NCI-H1694 (cell line): ENCODE data around the gene MALRD1.
"Not testable (repeated sequence)": the region's sequence is repeated elsewhere in the genome, so short reads cannot be mapped to it uniquely, and the experiment has no call there.

Experiments used
- DNase-seq: peaks from one replicate; lab custom pipeline; 2025; lab: John Stamatoyannopoulos, UW

The MALRD1 gene

DNA sequence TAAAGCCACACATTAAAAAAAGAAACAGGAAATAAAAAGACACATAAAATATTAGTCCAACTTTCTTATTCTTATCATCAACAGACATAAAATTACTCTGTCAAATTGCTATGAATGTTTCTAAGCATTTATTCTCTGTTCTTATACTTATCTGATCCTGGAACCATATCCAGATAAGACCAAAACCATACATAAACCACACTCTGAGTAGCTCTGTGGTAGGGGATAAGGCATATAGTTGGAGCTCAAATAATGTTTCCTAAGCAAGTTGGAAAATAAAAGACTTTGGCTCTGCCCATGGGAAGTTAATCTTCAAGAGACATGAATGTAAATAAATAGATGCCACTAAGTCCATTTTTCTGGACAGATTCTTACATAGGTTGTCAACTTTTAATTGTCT, 664.6 kb downstream of the MALRD1 start:
- no peak for DNase-seq

GRCh38 chr10:19713800-19714525, 665.4 kb downstream of the MALRD1 start:
- no peak for DNase-seq

DNA sequence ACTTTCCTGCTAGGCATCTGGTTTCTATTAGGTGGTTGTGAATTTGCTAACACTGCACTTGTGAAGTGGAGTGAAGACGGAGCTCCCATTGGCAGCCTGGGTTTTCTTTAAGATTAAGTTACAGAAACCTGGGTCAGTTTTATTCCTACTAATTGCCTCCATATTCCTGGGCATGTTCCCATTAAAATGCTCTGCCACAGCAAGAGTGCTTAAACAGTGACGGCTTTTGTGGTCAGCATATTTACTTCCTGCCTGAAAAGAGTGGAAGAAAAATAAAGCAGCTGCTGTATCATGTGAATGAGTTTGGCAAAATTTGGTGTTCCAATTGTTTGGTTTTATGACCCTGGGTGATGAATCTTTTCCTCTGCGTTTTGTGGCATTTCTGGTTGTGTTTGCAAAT, 670.7 kb downstream of the MALRD1 start:
- no peak for DNase-seq

DNA sequence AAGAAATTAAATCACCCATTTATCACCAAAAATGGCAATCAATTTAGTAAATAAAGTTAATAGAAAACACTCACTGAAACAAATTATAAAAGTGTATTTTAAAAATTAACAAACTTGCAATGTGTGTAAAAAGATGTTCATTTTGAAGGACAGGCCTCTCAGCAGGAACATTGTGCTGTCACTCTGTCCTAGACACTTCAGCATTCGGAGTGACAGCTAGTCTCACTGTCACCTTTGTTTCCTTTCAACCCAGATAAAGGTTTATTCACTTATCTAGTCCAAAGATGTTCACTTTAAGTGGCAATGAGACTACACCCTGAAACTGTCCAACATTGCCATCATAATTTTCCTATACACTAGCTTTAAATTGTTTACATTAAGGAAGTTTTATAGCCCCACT, 675.7 kb downstream of the MALRD1 start:
- no peak for DNase-seq

- DNase-seq: no peak
Measured at GRCh38 chr10:19728376-19728775, 679.8 kb downstream of the MALRD1 start.

DNA sequence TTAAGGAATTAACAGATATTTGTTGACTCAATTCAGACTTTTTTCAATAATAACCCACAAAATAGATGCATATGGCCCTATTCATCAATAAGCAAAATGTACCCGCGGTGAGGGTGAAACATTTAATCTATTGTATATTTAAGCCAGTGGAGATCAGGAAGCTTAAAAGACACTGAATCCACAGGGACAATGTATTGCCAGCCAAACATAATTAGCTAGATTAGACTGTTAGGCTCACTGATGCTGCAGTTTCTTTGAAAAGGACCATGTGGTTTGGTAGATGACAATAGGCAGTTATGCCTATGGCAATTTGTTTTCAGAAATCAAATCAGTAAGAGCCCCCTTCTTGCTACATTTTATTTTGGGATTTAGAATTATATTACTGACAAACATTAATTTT, 680.4 kb downstream of the MALRD1 start:
- DNase-seq: no peak

DNA sequence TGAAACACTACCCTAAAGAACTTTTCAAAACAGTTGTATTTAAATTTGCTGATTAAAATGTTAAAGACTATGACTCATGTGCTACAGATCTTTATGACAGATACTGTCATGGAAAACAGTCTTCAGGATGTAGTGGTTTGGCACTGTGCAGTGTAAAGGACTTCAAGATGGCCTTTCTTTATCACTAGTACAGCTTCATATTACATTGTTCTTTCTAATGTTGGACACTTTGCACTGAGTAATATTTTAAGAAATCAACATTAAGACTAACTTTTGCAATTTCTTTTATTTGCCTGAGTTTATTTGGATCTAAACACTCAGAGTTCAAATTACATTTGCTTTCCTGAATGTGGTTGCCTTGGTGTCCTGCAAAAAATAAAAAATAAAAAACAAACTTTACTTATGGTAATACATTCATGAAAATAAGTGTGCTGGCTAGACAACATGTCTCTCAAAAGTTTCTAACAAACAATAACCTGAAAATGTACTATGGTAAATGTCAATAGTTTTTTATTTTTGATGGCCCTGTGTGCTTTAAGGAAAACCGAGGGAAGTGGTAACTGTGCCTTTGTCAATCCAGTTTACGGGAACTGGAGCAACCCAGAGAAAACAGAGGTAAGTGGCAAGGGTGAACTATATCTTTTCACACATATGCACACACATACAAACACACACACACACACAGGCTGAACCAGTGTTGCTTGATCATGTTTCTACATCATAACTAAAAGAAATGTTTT, 681.7 kb downstream of the MALRD1 start:
- no peak for DNase-seq

DNA sequence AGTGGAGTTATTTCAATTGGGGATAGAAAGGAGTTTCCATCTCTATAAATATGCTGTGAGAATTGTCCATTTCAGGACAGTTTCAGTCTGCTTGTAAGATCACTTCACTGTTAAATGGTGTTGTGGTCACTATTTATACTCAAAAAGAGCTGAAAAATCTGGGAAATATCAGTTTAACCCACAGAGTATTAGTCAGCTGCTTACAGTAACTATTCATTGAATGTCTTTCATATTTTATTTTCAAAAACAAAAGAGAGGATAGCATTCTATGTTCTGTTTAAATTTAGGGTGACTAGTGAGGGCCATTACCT, 682.3 kb downstream of the MALRD1 start:
- no peak for DNase-seq

GRCh38 chr10:19731560-19731959, 683.0 kb downstream of the MALRD1 start:
- DNase-seq: no peak

- DNase-seq: no peak
Measured at GRCh38 chr10:19738440-19738839, 689.8 kb downstream of the MALRD1 start.

- not testable (repeated sequence) for DNase-seq
Measured at GRCh38 chr10:19739232-19739631, 690.6 kb downstream of the MALRD1 start.

DNA sequence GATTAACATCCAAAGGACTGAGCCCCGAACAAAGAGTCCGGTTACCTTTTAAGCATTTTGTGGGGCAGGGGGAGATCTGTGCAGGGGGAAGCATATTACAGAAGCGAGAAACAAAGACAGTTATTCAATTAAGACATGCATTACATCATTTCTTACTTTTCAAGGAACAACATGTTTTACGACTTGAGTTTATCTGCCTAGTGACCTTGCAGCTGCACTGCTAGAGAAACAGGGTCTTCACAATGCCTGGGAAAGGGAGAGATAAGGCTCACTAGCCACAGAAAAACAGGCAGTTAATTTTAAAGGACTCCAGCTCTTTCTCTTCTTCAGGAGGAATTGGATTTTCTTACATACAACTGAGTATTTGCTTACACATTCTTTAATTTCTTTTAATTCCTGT, 693.5 kb downstream of the MALRD1 start:
- not testable (repeated sequence) for DNase-seq

GRCh38 chr10:19745672-19746071, 697.1 kb downstream of the MALRD1 start:
- DNase-seq: no peak

GRCh38 chr10:19749185-19749729, 700.7 kb downstream of the MALRD1 start:
- DNase-seq: no peak

DNA sequence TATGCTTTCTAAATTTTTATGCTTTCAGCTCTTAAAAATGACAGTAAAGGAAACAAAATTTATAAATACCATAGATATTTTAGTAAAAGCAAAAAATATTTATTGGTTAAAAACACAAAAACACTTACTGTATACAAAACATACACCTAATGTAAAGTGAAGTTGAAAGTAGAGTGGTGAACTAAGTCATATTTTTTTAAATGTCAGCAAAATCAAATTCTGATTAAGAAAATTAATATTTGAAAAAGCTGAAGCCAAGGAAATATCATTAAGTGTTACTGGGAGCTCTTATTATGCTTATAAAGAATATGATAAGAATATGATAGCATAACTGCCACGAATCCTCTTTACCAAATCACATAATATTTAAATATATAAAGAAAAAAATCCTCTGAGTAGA, 702.4 kb downstream of the MALRD1 start:
- no peak for DNase-seq

DNA sequence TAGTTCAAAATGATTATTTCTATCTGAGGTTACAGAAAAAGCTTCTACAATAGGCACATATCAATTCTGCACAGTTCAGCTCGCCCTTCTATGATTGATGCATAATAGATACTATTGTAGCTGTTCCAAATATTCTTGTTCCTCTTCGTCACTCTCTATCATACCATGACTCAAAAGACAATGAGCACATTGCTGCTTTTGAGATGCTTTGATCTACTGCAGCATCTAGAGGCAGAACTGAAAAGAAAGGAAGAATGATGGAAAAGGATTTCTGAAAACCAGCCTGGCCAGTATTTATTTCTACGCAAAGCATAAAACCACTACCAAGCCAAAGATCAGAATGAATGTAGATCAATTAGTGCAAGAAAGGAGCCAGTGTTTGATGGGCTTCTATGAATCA, 708.3 kb downstream of the MALRD1 start:
- no peak for DNase-seq

GRCh38 chr10:19762026-19762425, 713.4 kb downstream of the MALRD1 start:
- no peak for DNase-seq

- no peak for DNase-seq
Measured at GRCh38 chr10:19764111-19764510, 715.5 kb downstream of the MALRD1 start.

DNA sequence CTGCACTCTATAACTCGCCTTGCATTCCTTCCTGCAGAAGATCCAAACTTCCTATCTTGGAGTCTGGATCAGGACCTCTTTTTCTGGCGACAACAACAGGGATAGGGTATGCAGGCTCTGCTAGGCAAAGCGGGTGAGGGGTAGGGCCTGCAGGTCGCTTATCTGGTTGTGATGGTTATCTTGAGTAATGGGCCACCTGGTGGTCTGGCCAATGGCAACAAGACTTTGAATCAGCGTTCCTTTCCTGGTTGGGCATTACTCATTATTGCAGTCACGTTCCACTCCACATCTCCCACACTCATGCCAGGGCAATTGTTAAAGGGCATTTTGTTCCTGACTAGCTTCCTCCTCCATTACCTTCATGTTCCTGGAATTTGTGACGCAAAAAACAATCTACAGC, 719.3 kb downstream of the MALRD1 start:
- DNase-seq: no peak

GRCh38 chr10:19769826-19770225, 721.2 kb downstream of the MALRD1 start:
- DNase-seq: not testable (repeated sequence)

- no peak for DNase-seq
Measured at GRCh38 chr10:19772972-19773371, 724.4 kb downstream of the MALRD1 start.

DNA sequence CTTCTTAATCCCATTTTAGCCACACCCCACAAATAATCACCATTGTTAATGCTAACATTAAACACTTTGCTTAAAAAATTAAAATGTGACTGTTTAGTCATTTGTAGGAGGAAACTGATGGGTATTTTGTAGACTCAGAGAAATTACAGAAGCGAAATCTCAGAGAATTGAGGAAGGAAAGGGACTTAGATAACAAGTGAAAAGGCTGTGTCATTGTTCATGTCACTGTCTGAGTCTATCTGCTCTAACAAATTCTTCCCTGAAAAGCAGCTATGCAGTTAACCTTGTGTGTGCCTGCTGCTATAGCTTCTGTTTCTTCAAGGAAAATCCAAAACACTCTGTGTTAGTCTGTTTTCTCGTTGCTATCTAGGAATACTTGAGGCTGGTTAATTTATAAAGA, 726.7 kb downstream of the MALRD1 start:
- DNase-seq: no peak

DNA sequence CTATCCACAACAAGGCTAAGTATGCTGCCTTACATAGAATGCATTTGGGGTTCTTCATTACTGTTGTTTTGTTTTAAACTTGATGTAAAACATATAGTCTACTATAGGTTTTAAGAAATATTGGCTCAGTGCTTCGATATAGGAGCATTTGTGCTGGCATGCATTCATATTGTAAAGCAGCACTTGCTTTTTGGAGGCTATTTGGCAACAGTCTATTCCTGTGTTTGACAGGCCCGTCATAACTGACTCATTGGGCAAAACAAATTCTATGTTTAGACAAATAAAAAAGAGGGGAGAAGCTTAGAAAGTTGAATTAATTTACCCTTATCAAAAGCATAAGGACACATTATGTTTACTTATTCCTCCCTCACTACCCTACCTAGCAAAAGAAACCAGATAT, 729.2 kb downstream of the MALRD1 start:
- DNase-seq: no peak

DNA sequence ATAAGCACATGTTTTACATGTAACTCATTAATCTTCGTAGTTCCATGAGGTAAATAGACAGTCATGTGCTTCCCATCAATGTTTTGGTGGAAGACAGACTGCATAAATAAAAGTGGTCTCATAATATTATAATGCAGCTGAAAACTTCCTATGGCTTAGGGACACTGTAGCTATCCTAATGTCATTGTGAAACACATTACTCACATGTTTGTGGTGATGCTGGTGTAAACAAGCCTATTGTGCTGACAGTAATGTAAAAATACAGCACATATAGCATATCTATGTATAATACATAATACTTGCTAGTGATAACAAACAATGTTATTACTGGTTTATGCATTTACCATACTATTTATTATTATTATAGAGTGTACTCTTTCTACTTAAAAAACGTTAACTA, 730.4 kb downstream of the MALRD1 start:
- DNase-seq: no peak
